Neural cell (in vitro differentiated cells): ENCODE data around the gene DCDC2B. TPM values are rescaled to one million over a fixed set of nuclear protein-coding genes. Genes with fewer than 3 reads are reported as not detected.
"Not testable (repeated sequence)": the region's sequence is repeated elsewhere in the genome, so short reads cannot be mapped to it uniquely, and the experiment has no call there.

ENCODE experiments used
- H2AFZ ChIP-seq: fragments of 200-600, 300-800 bp; sonication (generic), shearing (Covaris generic); 2 replicates; pipeline ENCODE4 v1.6.0; 2014; ENCODE audit warnings: low read depth, mild to moderate bottlenecking, antibody characterized with exemption, low read length, moderate library complexity
- H3F3A ChIP-seq: fragments of 200-600 bp; shearing (Covaris generic); 2 replicates; pipeline ENCODE4 v1.6.1; 2016; ENCODE audit warnings: mild to moderate bottlenecking, moderate library complexity, mixed read lengths, antibody characterized with exemption, low read length; ENCODE audit not compliant: insufficient read depth, poor library complexity, severe bottlenecking
- H3K27ac ChIP-seq: fragments of 200-600, 300-800 bp; sonication (generic), shearing (Covaris generic); 2 replicates; pipeline ENCODE4 v1.5.1; 2014; ENCODE audit warnings: mild to moderate bottlenecking, low read length, moderate library complexity
- H3K27me3 ChIP-seq: fragments of 300-800, 200-600 bp; sonication (generic), shearing (Covaris generic); 2 replicates; pipeline ENCODE4 v1.6.0; 2014; ENCODE audit warnings: mild to moderate bottlenecking, low read depth, low read length, moderate library complexity; ENCODE audit not compliant: insufficient read depth
- H3K36me3 ChIP-seq: fragments of 300-800, 200-600 bp; sonication (generic), shearing (Covaris generic); 2 replicates; pipeline ENCODE4 v1.5.1; 2014; ENCODE audit warnings: mild to moderate bottlenecking, antibody characterized with exemption, low read length, moderate library complexity; ENCODE audit not compliant: insufficient read depth
- H3K4me2 ChIP-seq: fragments of 300-800, 200-600 bp; sonication (generic), shearing (Covaris generic); 2 replicates; pipeline ENCODE4 v1.6.0; 2014; ENCODE audit warnings: mild to moderate bottlenecking, low read length
- H3K4me3 ChIP-seq: fragments of 300-800, 200-600 bp; sonication (generic), shearing (Covaris generic); 2 replicates; pipeline ENCODE4 v1.5.1; 2014; ENCODE audit warnings: mild to moderate bottlenecking, low read length, moderate library complexity
- H3K79me2 ChIP-seq: fragments of 200-600 bp; shearing (Covaris generic); replicated peaks from 2 replicates; pipeline ENCODE4 v1.6.0; 2014; ENCODE audit warnings: mild to moderate bottlenecking, low read length, moderate library complexity; ENCODE audit not compliant: insufficient read depth
- H3K9ac ChIP-seq: fragments of 300-800, 200-600 bp; sonication (generic), shearing (Covaris generic); 2 replicates; pipeline ENCODE4 v1.6.1; 2016; ENCODE audit warnings: mild to moderate bottlenecking, low read length, mixed read lengths
- H3K9me2 ChIP-seq: fragments of 200-600 bp; shearing (Covaris generic); 2 replicates; pipeline ENCODE4 v1.6.1; 2016; ENCODE audit warnings: mild to moderate bottlenecking, low read length, mixed read lengths; ENCODE audit not compliant: insufficient read depth
- H3K9me3 ChIP-seq: fragments of 200-600, 300-800 bp; sonication (generic), shearing (Covaris generic); 2 replicates; pipeline ENCODE4 v1.6.1; 2016; ENCODE audit warnings: mild to moderate bottlenecking, mixed run types, low read length, moderate library complexity, mixed read lengths
- H4K20me1 ChIP-seq: fragments of 200-600 bp; shearing (Covaris generic); 2 replicates; pipeline ENCODE4 v1.6.1; 2016; ENCODE audit warnings: mild to moderate bottlenecking, mixed run types; ENCODE audit not compliant: insufficient read depth
- CTCF ChIP-seq: fragments of 450-650 bp; IDR thresholded peaks from 2 replicates; pipeline ENCODE4 v1.5.1; 2014; ENCODE audit warnings: antibody characterized with exemption, mild to moderate bottlenecking, moderate library complexity; ENCODE audit not compliant: poor library complexity, severe bottlenecking
- EP300 ChIP-seq: fragments of 450-650 bp; conservative IDR thresholded peaks from 2 replicates; pipeline ENCODE4 v1.6.1; 2014; ENCODE audit warnings: antibody characterized with exemption, mild to moderate bottlenecking, moderate library complexity; ENCODE audit not compliant: poor library complexity, severe bottlenecking
- EZH2 ChIP-seq: fragments of 200-600, 300-800 bp; shearing (Covaris generic), sonication (generic); IDR thresholded peaks from 2 replicates; pipeline ENCODE4 v1.6.1; 2014; ENCODE audit warnings: antibody characterized with exemption, low read length, borderline replicate concordance, mild to moderate bottlenecking; ENCODE audit not compliant: insufficient read depth, poor library complexity, severe bottlenecking
- MXI1 ChIP-seq: fragments of 450-650 bp; conservative IDR thresholded peaks from 2 replicates; pipeline ENCODE4 v1.6.1; 2014; ENCODE audit warnings: antibody characterized with exemption, mild to moderate bottlenecking; ENCODE audit not compliant: poor library complexity, severe bottlenecking
- POLR2AphosphoS5 ChIP-seq: IDR thresholded peaks from 2 replicates; pipeline ENCODE4 v1.6.1; 2012
- RAD21 ChIP-seq: fragments of 450-650 bp; conservative IDR thresholded peaks from 2 replicates; pipeline ENCODE4 v1.6.1; 2014; ENCODE audit warnings: antibody characterized with exemption, mild to moderate bottlenecking, moderate library complexity
- REST ChIP-seq: IDR thresholded peaks from 2 replicates; pipeline ENCODE4 v1.6.1; 2012; ENCODE audit warnings: borderline replicate concordance
- SMC3 ChIP-seq: fragments of 450-650 bp; conservative IDR thresholded peaks from 2 replicates; pipeline ENCODE4 v1.6.1; 2014; ENCODE audit warnings: antibody characterized with exemption, mild to moderate bottlenecking, moderate library complexity; ENCODE audit not compliant: poor library complexity
- TAF1 ChIP-seq: IDR thresholded peaks from 2 replicates; pipeline ENCODE4 v1.6.1; 2012; ENCODE audit warnings: low read depth
- polyA plus RNA-seq: library from polyadenylated mRNA; depleted of rRNA; stranded (reverse); fragments of >200 nt; gene quantifications from 2 replicates; pipeline ENCODE4 v1.2.3, GENCODE V29; 2014

Gene DCDC2B
- polyA plus RNA-seq, 1 donor from 2014 or later: not detected

- no peaks in the 10 kb centered on the region for H3K9me2 ChIP-seq
- H3K36me3 ChIP-seq: no peaks in the 10 kb centered on the region
- no peak overlapping the region for H3K4me2 ChIP-seq
- no peak overlapping the region for H3K9ac ChIP-seq
- no peaks in the 10 kb centered on the region for H4K20me1 ChIP-seq
- H3K4me3 ChIP-seq: no peak overlapping the region
- TF ChIP-seq SMC3 (no peak), POLR2AphosphoS5 (no peak)
- no peak overlapping the region for H3K27ac ChIP-seq
- no peaks in the 10 kb centered on the region for H3F3A ChIP-seq
- no peaks in the 10 kb centered on the region for H3K27me3 ChIP-seq
- no peak overlapping the region for H2AFZ ChIP-seq
- H3K79me2 ChIP-seq: no peaks in the 10 kb centered on the region
- H3K9me3 ChIP-seq: no peaks in the 10 kb centered on the region
These were observed 45.5 kb upstream of the DCDC2B start for GRCh38 chr1:32163405-32163804.

GRCh38 chr1:32165633-32166032 is 43.3 kb upstream of the DCDC2B start:
- not testable (repeated sequence) for H3K79me2 ChIP-seq, H3K4me2 ChIP-seq, H3F3A ChIP-seq, H3K4me3 ChIP-seq, H3K9me2 ChIP-seq, H4K20me1 ChIP-seq, H3K36me3 ChIP-seq, H3K27me3 ChIP-seq, H3K9ac ChIP-seq, H3K27ac ChIP-seq, H2AFZ ChIP-seq, H3K9me3 ChIP-seq

GRCh38 chr1:32170991-32171390 is 37.9 kb upstream of the DCDC2B start:
- no peak overlapping the region for H3K27ac ChIP-seq
- H3K27me3 ChIP-seq: no peaks in the 10 kb centered on the region
- TF ChIP-seq REST: no peak
- no peak for TF ChIP-seq CTCF
- TF ChIP-seq EP300: no peak
- no peak for TF ChIP-seq SMC3
- no peak for TF ChIP-seq EZH2
- no peak for TF ChIP-seq MXI1
- TF ChIP-seq POLR2AphosphoS5: no peak
- no peak for TF ChIP-seq TAF1
- TF ChIP-seq RAD21: no peak

More at GRCh38 chr1:32170991-32171390, 37.9 kb upstream of the DCDC2B start:
- H4K20me1 ChIP-seq: no peaks in the 10 kb centered on the region
- H2AFZ ChIP-seq: no peak overlapping the region
- H3K9me2 ChIP-seq: no peaks in the 10 kb centered on the region
- no peaks in the 10 kb centered on the region for H3F3A ChIP-seq
- H3K4me2 ChIP-seq: no peak overlapping the region
- peaks cover 6% of the 10 kb centered on the region for H3K36me3 ChIP-seq
- no peak overlapping the region for H3K9ac ChIP-seq
- H3K9me3 ChIP-seq: no peaks in the 10 kb centered on the region
- H3K4me3 ChIP-seq: no peak overlapping the region
- no peaks in the 10 kb centered on the region for H3K79me2 ChIP-seq
